Epidermal melanocyte (primary cell): ENCODE measurements around the gene ATXN7.

Experiments used
- DNase-seq: peaks from one replicate; pipeline ENCODE4 v3.0.0; 2011; ENCODE audit warnings: low spot score; ENCODE audit not compliant: insufficient read length

The ATXN7 gene

GRCh38 chr3:63963496-63963895 is 99.8 kb downstream of the ATXN7 start:
- no peak for DNase-seq

GRCh38 chr3:63964681-63965485 is 101.2 kb downstream of the ATXN7 start:
- DNase-seq: no peak

- DNase-seq: no peak
Observed at GRCh38 chr3:63966007-63966406, 102.3 kb downstream of the ATXN7 start.

GRCh38 chr3:63966871-63967270 is 103.2 kb downstream of the ATXN7 start:
- DNase-seq: no peak

GRCh38 chr3:63967675-63968611 is 104.3 kb downstream of the ATXN7 start:
- no peak for DNase-seq

- no peak for DNase-seq
Observed at GRCh38 chr3:63968612-63969350, 105.1 kb downstream of the ATXN7 start.

- no peak for DNase-seq
Observed at GRCh38 chr3:63969876-63970275, 106.2 kb downstream of the ATXN7 start.

- no peak for DNase-seq
Observed at GRCh38 chr3:63970631-63971475, 107.2 kb downstream of the ATXN7 start.

- DNase-seq: no peak
Observed at GRCh38 chr3:63972196-63972595, 108.5 kb downstream of the ATXN7 start.

GRCh38 chr3:63972987-63973386 is 109.3 kb downstream of the ATXN7 start:
- no peak for DNase-seq

- DNase-seq: no peak
Observed at GRCh38 chr3:63973406-63973805, 109.7 kb downstream of the ATXN7 start.

- no peak for DNase-seq
Observed at GRCh38 chr3:63974451-63974850, 110.8 kb downstream of the ATXN7 start.

GRCh38 chr3:63975723-63976122 is 112.1 kb downstream of the ATXN7 start:
- DNase-seq: no peak

GRCh38 chr3:63976161-63976871 is 112.6 kb downstream of the ATXN7 start:
- DNase-seq: peak; percentile 46

GRCh38 chr3:63976872-63977200 is 113.2 kb downstream of the ATXN7 start:
- DNase-seq: no peak

GRCh38 chr3:63977893-63978292 is 114.2 kb downstream of the ATXN7 start:
- DNase-seq: no peak

GRCh38 chr3:63979093-63979885 is 115.6 kb downstream of the ATXN7 start:
- no peak for DNase-seq

GRCh38 chr3:63980019-63980418 is 116.4 kb downstream of the ATXN7 start:
- no peak for DNase-seq

GRCh38 chr3:63980830-63981498 is 117.3 kb downstream of the ATXN7 start:
- DNase-seq: no peak
